D721Med (cell line): ENCODE measurements around the gene BSND.
A peak's percentile ranks its signal among the peaks of the same experiment; 100 is the strongest.
"Not testable (repeated sequence)": the region's sequence is repeated elsewhere in the genome, so short reads cannot be mapped to it uniquely, and the experiment has no call there.

Source experiments
- DNase-seq: peaks from one replicate; pipeline ENCODE4 v3.0.0; 2011; ENCODE audit warnings: low spot score; ENCODE audit not compliant: insufficient read length
- FAIRE-seq: peaks from 2 replicates; lab custom pipeline; 2011; peaks lifted over from hg19 to GRCh38; lab: Jason Lieb, UNC
- TF ChIP-seq, protein P1 (sequence below): IDR thresholded peaks from 2 replicates; pipeline ENCODE4 v1.5.1; 2012; ENCODE audit warnings: mild to moderate bottlenecking, control low read depth; ENCODE audit not compliant: insufficient read depth; ENCODE audit errors: missing control alignments

Gene BSND

DNA sequence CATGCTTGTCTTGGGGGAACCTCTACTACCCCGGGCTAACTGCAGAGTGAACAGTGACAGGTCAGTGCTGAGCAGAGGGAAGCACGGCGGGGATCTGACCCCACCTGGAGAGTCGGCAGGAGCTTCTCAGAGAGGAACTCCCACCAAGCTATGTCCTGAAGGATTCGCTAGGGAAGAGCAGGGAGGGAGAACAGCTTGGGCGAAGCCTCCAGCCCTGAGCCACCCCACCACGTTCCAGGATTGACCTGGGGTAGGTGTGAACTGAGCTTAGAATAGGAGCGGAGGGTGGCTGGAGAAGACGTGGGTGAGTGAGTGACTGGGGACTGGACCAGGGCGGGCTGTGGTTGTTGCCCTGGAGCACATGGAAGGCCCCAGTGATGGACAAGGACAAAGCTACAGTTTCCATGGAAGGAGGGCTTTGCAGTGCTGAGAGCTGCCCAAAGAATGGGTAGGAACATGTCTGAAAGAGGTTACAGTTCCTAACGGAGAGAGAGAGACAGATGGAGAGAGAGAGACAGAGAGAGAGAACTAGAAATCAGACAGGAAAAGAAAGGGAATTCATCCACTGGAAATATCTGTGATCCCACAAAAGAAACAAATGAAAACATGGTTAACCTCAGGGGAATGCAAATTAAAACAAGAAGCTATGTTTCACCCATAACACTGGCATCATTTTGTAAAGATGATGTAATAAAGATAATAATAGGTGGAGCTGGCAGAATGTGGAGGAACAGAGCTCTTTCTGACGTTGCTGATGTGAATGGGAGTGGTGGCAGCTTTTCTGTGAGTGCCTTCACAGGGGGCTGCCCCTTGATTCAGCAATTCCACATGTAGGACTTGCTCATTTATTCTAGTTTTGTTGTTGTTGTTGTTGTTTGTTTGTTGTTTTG is 17.2 kb downstream of the BSND start:
- DNase-seq (no peak), FAIRE-seq (no peak)
- TF ChIP-seq, protein P1, sequence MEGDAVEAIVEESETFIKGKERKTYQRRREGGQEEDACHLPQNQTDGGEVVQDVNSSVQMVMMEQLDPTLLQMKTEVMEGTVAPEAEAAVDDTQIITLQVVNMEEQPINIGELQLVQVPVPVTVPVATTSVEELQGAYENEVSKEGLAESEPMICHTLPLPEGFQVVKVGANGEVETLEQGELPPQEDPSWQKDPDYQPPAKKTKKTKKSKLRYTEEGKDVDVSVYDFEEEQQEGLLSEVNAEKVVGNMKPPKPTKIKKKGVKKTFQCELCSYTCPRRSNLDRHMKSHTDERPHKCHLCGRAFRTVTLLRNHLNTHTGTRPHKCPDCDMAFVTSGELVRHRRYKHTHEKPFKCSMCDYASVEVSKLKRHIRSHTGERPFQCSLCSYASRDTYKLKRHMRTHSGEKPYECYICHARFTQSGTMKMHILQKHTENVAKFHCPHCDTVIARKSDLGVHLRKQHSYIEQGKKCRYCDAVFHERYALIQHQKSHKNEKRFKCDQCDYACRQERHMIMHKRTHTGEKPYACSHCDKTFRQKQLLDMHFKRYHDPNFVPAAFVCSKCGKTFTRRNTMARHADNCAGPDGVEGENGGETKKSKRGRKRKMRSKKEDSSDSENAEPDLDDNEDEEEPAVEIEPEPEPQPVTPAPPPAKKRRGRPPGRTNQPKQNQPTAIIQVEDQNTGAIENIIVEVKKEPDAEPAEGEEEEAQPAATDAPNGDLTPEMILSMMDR = no peak

DNA sequence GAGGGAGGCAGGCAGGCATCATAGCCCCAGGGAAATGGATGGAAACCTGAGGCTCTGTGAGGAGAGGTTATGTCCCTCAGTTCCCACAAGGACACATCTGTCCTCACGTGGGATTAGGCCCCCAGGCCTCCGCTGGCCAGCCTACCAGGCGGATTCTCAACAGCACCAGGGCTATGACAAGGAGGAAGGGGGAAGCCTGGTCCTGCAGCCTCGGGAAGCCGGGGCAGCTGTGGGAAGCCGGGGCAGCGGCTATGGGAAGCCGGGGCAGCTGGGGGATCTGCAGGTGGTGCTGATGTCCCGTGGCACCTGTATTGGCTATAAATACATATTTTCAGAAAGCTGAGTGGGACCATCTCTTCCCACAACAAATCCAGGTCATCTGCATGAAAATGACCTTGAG is 19.7 kb downstream of the BSND start:
- no peak for FAIRE-seq
- TF ChIP-seq, protein P1 = no peak
- no peak for DNase-seq

DNA sequence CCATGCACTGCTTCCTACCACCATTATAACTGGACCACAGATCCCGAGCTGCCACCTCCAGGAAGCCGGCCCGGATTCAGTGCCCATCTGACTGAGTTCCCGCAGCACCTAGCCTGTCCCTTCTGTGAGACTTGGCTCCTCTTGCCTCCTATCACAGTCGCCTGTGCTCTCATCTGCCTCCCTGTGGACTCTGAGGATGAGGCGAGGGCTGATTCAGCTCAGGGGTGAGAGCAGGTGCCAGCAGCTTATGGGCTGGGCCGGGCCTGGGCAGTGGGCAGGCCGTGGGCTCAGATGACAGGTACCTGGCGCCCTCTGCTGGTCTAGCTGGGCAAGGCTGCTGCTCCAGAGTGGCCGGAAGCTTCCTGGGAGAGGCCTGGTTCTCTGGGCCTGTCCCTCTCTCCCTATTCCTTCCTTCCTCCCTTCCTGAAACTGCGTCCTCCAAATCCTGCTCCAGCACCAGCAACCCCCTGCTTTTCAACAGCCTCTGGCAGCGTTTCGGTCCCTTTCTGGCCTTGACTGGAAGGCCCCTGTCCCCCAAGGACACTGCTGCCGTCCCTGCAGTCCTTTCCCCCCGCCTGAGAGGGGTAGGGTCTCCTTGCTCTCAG is 23.3 kb downstream of the BSND start:
- FAIRE-seq = no peak
- TF ChIP-seq, protein P1 = peak; percentile 68
- DNase-seq = peak; percentile 82

DNA sequence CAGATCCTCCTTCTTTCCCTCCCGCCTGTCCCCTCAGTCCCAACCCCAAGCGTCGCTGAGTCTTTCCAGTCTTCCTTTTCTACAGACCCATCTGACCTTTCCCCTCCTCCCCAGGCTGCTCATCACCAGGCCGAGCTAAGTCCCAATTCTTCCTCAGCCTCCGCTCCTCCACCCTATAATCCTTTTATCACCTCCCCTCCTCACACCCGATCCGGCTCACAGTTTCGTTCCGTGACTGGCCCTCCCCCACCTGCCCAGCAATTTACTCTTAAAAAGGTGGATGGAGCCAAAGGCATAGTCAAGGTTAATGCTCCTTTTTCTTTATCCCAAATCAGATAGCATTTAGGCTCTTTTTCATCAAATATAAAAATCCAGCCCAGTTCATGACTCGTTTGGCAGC is 25.4 kb downstream of the BSND start:
- FAIRE-seq, DNase-seq: not testable (repeated sequence)

DNA sequence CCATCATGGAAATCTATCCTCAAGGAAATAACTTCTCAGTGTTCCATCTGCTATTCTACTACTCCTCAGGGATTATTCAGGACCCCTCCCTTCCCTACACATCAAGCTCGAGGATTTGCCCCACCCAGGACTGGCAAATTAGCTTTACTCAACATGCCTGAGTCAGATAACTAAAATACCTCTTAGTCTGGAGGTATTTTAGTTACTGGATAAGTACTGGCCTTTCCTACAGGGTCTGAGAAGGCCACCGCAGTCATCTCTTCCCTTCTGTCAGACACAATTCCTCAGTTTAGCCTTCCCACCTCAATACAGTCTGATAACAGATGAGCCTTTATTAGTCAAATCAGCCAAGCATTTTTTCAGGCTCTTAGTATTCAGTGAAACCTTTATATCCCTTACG is 27.9 kb downstream of the BSND start:
- not testable (repeated sequence) for DNase-seq, FAIRE-seq

DNA sequence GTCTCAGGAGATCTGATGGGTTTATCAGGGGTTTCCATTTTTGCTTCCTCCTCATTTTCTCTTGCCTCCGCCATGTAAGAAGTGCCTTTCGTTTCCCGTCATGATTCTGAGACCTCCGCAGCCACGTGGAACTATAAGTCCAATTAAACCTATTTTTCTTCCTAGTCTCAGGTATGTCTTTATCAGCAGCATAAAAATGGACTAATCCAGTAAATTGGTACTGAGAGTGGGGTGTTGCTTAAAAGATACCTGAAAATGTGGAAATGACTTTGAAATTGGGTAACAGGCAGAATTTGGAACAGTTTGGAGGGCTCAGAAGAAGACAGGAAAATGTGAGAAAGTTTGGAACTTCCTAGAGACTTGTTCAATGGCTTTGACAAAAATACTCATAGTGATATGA is 32.4 kb downstream of the BSND start:
- DNase-seq, FAIRE-seq: not testable (repeated sequence)

DNA sequence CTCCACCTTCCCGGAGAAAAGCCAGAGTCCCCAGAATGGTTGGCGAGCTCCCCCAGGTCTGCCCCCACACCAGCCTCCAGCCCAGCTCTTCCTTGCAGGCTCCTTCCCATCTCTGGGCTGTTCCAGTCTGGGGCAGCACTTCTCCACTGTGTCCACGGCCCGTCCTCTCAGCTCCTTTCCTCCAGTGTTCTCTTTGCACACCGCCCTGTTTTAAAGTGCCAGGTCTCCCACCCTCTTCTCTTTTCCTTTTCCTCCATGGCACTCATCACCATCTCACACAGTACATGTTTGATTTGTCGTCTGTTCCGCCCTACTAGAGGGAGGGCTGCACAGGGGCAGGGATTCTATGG is 34.5 kb downstream of the BSND start:
- no peak for FAIRE-seq
- TF ChIP-seq, protein P1 = no peak
- DNase-seq = no peak

DNA sequence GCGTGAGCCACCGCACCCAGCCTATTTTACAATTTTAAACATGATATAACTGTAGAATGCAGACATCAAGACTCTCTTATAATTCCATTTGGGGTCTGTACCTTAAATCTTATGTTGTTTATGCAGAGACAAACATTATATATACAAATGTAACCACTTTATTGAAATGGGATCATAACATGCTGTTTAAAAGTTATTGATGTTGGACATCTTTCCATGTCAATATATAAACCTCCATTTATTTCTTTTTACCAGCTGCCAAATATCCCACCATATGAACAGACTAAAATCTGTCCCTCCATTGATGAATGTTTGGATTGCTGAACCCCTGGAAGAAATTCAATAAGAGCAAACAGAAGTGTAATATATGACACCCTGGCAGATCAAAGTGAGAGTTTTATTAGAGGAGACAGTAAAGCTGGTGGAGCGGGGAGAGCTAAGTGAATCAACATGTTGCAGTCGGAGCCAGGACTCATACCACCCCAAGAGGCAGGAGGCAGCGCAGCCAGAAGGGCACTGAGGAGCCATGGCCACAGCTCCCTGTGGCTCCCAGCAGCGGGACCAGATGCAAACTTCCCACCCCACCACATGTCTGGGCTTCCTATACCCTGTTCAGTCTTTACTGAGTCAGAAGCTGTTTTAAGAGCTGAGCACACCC is 35.9 kb downstream of the BSND start:
- TF ChIP-seq, protein P1 = no peak
- FAIRE-seq (no peak), DNase-seq (no peak)
